Skin epidermis (tissue), 12 donors: Measurements from ENCODE around the gene COL1A2.

Experiments used
- H3K27ac ChIP-seq, 21 experiments: fragments of 200-600 bp; sonication (generic) in 11 of 21; one replicate each; pipeline ENCODE4 v1.5.0; 2020; ENCODE audit warnings: mild to moderate bottlenecking in 3 of 21, inconsistent platforms in 2 of 21, moderate library complexity in 2 of 21
- H3K4me3 ChIP-seq, 7 experiments: fragments of 200-600 bp; sonication (generic) in 2 of 7; one replicate each; pipeline ENCODE4 v1.5.0; 2020; ENCODE audit warnings: inconsistent platforms in 2 of 7, mild to moderate bottlenecking in 2 of 7, moderate library complexity in 1 of 7

COL1A2 gene

DNA sequence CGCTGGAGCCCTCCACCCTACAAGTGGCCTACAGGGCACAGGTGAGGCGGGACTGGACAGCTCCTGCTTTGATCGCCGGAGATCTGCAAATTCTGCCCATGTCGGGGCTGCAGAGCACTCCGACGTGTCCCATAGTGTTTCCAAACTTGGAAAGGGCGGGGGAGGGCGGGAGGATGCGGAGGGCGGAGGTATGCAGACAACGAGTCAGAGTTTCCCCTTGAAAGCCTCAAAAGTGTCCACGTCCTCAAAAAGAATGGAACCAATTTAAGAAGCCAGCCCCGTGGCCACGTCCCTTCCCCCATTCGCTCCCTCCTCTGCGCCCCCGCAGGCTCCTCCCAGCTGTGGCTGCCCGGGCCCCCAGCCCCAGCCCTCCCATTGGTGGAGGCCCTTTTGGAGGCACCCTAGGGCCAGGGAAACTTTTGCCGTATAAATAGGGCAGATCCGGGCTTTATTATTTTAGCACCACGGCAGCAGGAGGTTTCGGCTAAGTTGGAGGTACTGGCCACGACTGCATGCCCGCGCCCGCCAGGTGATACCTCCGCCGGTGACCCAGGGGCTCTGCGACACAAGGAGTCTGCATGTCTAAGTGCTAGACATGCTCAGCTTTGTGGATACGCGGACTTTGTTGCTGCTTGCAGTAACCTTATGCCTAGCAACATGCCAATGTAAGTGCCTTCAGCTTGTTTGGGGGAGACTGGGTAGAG, at the start of gene COL1A2:
COL1A2 (plus strand) TSS at position 459 of the 704 bp plus-strand sequence; CDS start at position 596, 137 bp downstream.
- peak within 1 kb of the TSS in 20 of 21 experiments; percentile 63 to 91 (median 84) for H3K27ac ChIP-seq
- peak within 1 kb of the TSS; percentile 12 to 48 (median 32) for H3K4me3 ChIP-seq

- no peak overlapping the region for H3K4me3 ChIP-seq
- peak overlapping the region in 4 of 21 experiments; percentile 45 to 86 (median 72) for H3K27ac ChIP-seq
Measured at GRCh38 chr7:94345907-94346306, 48.8 kb upstream of the COL1A2 start.

DNA sequence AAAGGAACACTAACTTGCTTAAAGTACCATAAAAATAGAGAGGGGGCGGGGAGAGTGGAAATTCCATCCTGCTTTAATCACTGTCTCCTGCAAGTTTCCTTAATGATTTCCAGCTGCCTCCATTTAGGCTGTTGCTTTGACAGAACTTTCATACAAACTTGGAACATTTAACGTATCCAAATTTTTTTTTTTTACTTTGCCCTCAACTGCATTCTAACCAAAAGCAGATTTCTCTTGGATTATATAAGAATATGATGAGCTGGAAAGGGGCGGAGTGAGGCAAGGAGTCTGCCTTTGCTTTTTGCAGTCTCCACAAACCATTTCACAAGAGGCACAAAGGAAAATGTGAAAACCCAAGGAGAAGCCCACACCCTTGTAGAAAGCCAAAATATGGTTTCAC, 46.6 kb upstream of the COL1A2 start:
- no peak overlapping the region for H3K4me3 ChIP-seq
- peak overlapping the region in 11 of 21 experiments; percentile 26 to 75 (median 58) for H3K27ac ChIP-seq

DNA sequence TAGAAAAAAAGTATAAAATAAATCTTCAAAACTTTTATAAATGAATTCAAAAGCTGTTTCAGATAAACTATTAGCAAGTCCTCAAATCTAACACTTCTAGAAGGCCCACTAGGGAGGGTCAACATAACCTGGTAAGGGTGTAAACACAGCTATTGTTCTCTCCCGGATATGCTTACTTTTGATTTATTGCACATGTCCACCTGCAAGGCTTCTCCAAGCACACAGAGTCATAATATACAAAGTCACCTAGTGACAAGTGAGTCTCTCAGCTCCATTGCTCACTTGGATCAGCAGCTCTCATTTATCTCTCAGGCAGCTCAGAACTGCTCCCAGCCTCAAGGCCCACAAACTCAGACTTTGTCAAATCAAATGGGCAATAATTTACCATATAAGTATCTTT, 44.0 kb upstream of the COL1A2 start:
- Histone ChIP-seq H3K4me3 (no peak overlapping the region), H3K27ac (no peak overlapping the region)

DNA sequence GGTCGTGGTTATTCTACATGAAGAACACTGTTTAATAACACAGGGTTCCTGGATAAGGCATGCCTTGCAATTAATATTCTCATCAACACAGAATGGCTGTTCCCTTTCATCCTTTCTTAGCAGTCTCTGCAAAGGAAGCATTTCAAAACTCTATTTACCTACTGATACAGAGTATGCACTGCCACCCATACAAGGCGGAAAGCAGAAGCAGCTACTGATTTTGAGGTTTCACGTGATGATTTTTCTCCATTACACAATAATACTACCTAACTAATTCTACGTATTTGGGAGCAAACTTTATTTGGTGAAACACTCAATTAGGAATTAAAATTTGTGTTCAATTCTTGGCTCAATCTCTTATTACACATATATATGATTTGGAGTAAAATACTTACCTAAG, 43.0 kb upstream of the COL1A2 start:
- H3K27ac ChIP-seq, result no peak overlapping the region
- H3K4me3 ChIP-seq, result no peak overlapping the region

DNA sequence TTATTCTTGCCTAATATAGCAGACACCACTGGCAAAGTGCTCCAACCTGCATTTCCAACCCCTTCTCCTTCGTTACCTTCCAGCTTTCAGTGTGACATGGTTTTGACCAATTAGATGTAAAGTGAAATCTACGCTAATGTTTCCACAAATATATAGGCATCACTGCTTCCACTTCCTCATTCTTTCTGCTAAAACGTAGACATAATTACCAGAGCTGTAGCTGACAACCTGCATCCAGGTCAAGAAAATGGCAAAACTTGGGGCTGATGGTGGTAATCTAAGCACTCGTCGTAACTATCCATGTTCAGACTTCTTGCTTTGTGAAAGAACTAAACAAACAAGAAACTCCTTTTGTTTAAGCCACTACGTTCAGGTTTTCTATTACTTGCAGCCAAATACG, 41.8 kb upstream of the COL1A2 start:
- no peak overlapping the region for H3K27ac ChIP-seq
- H3K4me3 ChIP-seq, result no peak overlapping the region

GRCh38 chr7:94354953-94355352, 39.7 kb upstream of the COL1A2 start:
- Histone ChIP-seq H3K4me3 (no peak overlapping the region), H3K27ac (peak overlapping the region in 8 of 21 experiments; percentile 16 to 74 (median 34))

DNA sequence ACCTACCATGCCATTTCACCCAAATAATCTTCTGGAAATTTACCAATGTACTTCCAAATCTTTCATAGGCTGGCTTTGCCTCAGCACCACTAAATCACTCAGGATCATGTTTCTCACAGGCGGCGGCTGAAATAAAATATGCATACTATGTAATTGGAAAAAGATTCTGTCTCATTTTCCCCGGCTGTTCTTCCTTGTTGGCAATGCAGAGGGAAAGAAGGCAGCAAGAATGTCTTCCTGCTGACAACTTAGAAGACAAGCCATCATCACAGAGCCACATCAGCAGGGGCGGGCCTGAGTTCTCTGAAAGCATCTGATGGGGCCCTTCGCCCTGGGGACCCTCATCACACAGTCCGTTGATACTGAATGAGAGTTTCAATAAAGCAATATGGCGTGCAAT, 39.2 kb upstream of the COL1A2 start:
- Histone ChIP-seq H3K4me3 (no peak overlapping the region), H3K27ac (peak overlapping the region in 9 of 21 experiments; percentile 17 to 74 (median 38))

GRCh38 chr7:94357076-94357475, 37.6 kb upstream of the COL1A2 start:
- Histone ChIP-seq H3K4me3 (no peak overlapping the region), H3K27ac (peak overlapping the region in 1 of 21 experiments; percentile 65)

DNA sequence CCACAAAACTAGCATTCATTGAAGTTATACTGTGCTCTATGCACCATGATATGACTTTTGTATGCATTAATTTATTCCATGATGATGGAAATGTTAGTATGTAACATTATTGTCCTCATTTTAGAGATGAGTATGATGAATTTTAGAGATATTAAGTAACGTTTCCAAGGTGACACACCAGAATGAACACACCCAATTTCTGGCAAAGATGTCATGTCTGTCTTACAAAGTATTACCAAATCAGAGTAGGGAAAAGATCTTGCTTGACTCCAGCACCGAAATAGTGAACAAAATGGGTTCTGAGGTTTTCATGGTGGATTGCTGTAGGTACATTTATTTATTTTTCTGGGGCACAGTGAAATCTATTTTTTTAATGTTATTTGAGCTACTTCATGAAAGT, 33.8 kb upstream of the COL1A2 start:
- no peak overlapping the region for H3K4me3 ChIP-seq
- H3K27ac ChIP-seq, result no peak overlapping the region

GRCh38 chr7:94362276-94362675, 32.4 kb upstream of the COL1A2 start:
- H3K4me3 ChIP-seq, result no peak overlapping the region
- H3K27ac ChIP-seq, result no peak overlapping the region

GRCh38 chr7:94364816-94365215, 29.9 kb upstream of the COL1A2 start:
- Histone ChIP-seq H3K27ac (peak overlapping the region in 5 of 21 experiments; percentile 23 to 84 (median 55)), H3K4me3 (no peak overlapping the region)

GRCh38 chr7:94366163-94366562, 28.5 kb upstream of the COL1A2 start:
- Histone ChIP-seq H3K27ac (peak overlapping the region in 3 of 21 experiments; percentile 70 to 84 (median 79)), H3K4me3 (no peak overlapping the region)

DNA sequence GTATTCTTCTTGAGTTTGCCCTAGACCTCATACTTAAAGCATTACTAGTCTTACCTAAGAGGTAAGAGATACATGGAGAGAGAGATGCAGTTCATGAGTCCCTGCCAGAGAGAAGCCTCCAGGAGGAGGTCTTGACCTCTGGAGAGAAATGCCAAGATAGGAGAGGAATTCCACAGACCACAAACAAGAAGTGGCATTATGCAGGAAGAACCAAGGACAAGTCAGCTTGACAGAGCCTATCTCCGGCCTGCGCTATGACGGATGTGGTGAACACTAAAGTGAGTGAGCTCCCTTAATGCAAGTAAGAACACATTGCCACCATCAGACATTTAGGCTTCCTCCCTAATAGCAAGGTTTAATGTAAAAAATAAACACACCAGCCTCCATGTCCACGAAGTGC, 27.9 kb upstream of the COL1A2 start:
- Histone ChIP-seq H3K4me3 (no peak overlapping the region), H3K27ac (peak overlapping the region in 8 of 21 experiments; percentile 11 to 84 (median 72))

DNA sequence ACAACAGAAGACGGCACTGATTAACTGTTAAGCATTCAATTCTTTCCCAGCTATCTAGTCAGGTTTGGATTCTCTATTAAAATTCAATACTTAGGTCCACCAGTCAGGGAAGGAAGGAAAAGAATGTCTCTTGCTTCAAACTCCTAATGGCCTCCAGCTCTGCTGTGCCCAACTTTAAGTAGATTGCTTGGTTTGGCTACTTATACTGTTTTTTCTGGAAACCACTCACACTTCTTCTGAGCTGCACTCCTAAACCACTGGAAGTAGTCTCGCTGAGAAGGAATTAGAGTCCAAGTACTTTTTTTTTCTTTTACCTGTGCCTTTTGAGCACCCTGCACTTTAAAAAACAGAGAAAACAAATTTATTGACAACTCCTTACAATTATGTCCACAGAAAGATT, 26.7 kb upstream of the COL1A2 start:
- H3K27ac ChIP-seq, result peak overlapping the region in 18 of 21 experiments; percentile 11 to 84 (median 54)

GRCh38 chr7:94368371-94368791, 26.3 kb upstream of the COL1A2 start:
- Histone ChIP-seq H3K27ac (peak overlapping the region in 17 of 21 experiments; percentile 11 to 84 (median 55)), H3K4me3 (peak overlapping the region in 1 of 7 experiments; percentile 1)

More for the DNA sequence above, 26.7 kb upstream of the COL1A2 start:
- H3K4me3 ChIP-seq, result peak overlapping the region in 1 of 7 experiments; percentile 1

DNA sequence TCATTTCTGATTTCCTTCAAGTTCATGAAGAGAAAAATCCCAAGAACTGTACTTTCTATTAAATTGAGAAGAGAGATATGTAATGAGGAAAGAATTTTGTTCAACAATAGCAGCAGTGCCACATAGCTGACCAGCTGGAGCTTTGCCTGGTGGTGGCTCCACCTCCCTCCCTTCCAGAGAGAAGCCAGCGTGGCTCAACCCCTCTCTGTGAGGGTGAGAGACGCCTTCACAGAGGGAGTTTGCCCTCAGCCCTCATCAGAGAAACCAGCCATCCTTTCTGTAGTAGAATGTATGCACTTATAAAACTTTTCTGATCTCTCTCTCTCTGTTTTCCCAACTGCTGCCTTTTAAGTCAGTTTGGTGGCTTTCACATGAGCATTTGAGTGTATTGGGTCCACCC, 20.5 kb upstream of the COL1A2 start:
- Histone ChIP-seq H3K4me3 (peak overlapping the region in 1 of 7 experiments; percentile 20), H3K27ac (peak overlapping the region in 19 of 21 experiments; percentile 24 to 91 (median 65))

GRCh38 chr7:94374721-94375566, 19.8 kb upstream of the COL1A2 start:
- H3K4me3 ChIP-seq, result peak overlapping the region in 3 of 7 experiments; percentile 9 to 20 (median 18)
- H3K27ac ChIP-seq, result peak overlapping the region in 20 of 21 experiments; percentile 37 to 91 (median 72)

DNA sequence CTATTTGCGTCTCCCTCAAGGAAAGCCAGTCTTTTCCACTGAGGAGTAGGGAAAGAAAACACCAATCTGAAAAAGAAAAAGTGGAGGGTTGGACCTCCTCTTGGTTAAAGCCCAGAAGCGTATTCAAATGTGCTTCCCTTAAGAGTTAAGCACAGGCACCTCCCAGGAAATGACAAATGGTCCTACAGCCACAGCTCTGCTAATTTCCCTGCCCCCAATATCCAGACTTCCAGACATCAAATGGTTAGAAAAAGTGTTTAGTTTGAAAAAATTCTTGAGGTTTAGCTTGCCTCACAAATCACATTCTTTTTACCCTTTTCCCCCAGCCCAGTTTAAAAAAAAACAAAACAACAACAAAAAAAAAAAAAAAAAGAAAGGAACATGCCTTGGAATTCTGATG, 19.0 kb upstream of the COL1A2 start:
- H3K27ac ChIP-seq, result peak overlapping the region in 19 of 21 experiments; percentile 20 to 91 (median 72)
- peak overlapping the region in 3 of 7 experiments; percentile 9 to 20 (median 18) for H3K4me3 ChIP-seq

DNA sequence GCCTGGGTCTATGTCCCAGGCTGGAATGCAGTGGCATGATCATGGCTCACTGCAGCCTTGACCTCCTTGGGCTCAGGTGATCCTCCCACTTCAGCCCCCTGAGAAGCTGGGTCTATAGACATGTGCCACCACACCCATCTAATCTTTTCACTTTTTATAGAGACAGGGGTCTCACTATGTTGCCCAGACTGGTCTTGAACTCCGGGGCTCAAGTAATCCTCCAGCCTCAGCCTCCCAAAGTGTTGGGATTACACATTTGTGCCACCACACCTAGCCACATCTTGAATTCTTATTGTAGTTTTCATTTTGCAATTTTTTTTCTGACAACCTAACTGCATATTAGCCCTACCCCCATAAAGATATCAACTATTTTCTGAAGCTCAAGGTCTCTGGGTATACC, 18.4 kb upstream of the COL1A2 start:
- H3K4me3 ChIP-seq, result no peak overlapping the region
- peak overlapping the region in 16 of 21 experiments; percentile 12 to 87 (median 60) for H3K27ac ChIP-seq
